ENCODE data around the gene KANK2. TPM values are rescaled to one million over a fixed set of nuclear protein-coding genes. Genes with fewer than 3 reads are reported as not detected.
A peak's percentile ranks its signal among the peaks of the same experiment; 100 is the strongest.

Gene KANK2
- total RNA-seq, 4 donors from 2014 or later, result 41.9 to 283 (median 68.4) TPM

GRCh38 chr19:11232555-11232954, 35.2 kb upstream of the KANK2 start:
- peaks cover 0 to 41% (median 0%) of the 10 kb centered on the region in 3 donors for H3K36me3 ChIP-seq
- H3K27ac ChIP-seq, result no peak overlapping the region
- H3K4me3 ChIP-seq, result no peak overlapping the region
- no peaks in the 10 kb centered on the region for H3K27me3 ChIP-seq
- DNase-seq, result no peak
- no peak for TF ChIP-seq POLR2A (IDR thresholded peaks at IDR 0.05)
- TF ChIP-seq CTCF (IDR thresholded peaks at IDR 0.05), result no peak
- no peaks in the 10 kb centered on the region for H3K9me3 ChIP-seq
- H3K4me1 ChIP-seq, result no peaks in the 10 kb centered on the region

GRCh38 chr19:11230621-11231386, 33.5 kb upstream of the KANK2 start:
- Histone ChIP-seq H3K36me3 (peaks cover 0 to 36% (median 0%) of the 10 kb centered on the region in 3 donors), H3K27me3 (no peaks in the 10 kb centered on the region), H3K4me1 (no peaks in the 10 kb centered on the region), H3K4me3 (no peak overlapping the region), H3K27ac (no peak overlapping the region), H3K9me3 (no peaks in the 10 kb centered on the region)
- TF ChIP-seq CTCF (IDR thresholded peaks at IDR 0.05), result no peak
- TF ChIP-seq POLR2A (IDR thresholded peaks at IDR 0.05), result no peak
- no peak for DNase-seq

- Histone ChIP-seq H3K27ac (no peak overlapping the region), H3K4me3 (no peak overlapping the region), H3K4me1 (no peaks in the 10 kb centered on the region), H3K36me3 (peaks cover 0 to 30% (median 0%) of the 10 kb centered on the region in 3 donors), H3K27me3 (no peaks in the 10 kb centered on the region), H3K9me3 (no peaks in the 10 kb centered on the region)
- TF ChIP-seq CTCF (IDR thresholded peaks at IDR 0.05) (peak in 1 of 6 experiments; percentile 11), POLR2A (IDR thresholded peaks at IDR 0.05) (no peak)
- no peak for DNase-seq
Observed at GRCh38 chr19:11227195-11227886, 30.0 kb upstream of the KANK2 start.

- TF ChIP-seq POLR2A (IDR thresholded peaks at IDR 0.05) (no peak), CTCF (IDR thresholded peaks at IDR 0.05) (no peak)
- H3K4me3 ChIP-seq, result no peak overlapping the region
- no peak overlapping the region for H3K27ac ChIP-seq
- no peaks in the 10 kb centered on the region for H3K4me1 ChIP-seq
- no peak for DNase-seq
- no peaks in the 10 kb centered on the region for H3K27me3 ChIP-seq
- peaks cover 0 to 30% (median 0%) of the 10 kb centered on the region in 3 donors for H3K36me3 ChIP-seq
- peaks cover 0 to 3% (median 0%) of the 10 kb centered on the region in 4 donors for H3K9me3 ChIP-seq
Observed at GRCh38 chr19:11226716-11227166, 29.4 kb upstream of the KANK2 start.

- TF ChIP-seq CTCF (IDR thresholded peaks at IDR 0.05) (no peak), POLR2A (IDR thresholded peaks at IDR 0.05) (no peak)
- Histone ChIP-seq H3K4me1 (no peaks in the 10 kb centered on the region), H3K27me3 (no peaks in the 10 kb centered on the region), H3K36me3 (peaks cover 0 to 33% (median 8%) of the 10 kb centered on the region in 3 donors), H3K4me3 (no peak overlapping the region), H3K27ac (no peak overlapping the region), H3K9me3 (peaks cover 0 to 4% (median 0%) of the 10 kb centered on the region in 4 donors)
- no peak for DNase-seq
Observed at GRCh38 chr19:11225815-11226214, 28.5 kb upstream of the KANK2 start.

All from Peyer's patch (tissue), 4 donors.